GM12878 (cell line): ENCODE data around the gene YDJC.
A peak's percentile ranks its signal among the peaks of the same experiment; 100 is the strongest.

Source experiments
- BACH1 ChIP-seq: fragments of 450-650 bp; IDR thresholded peaks from 2 replicates; pipeline ENCODE4 v1.6.1; 2017; ENCODE audit warnings: mild to moderate bottlenecking, borderline replicate concordance
- BCL11A ChIP-seq: IDR thresholded peaks from 2 replicates; pipeline ENCODE4 v1.6.1; 2011; ENCODE audit warnings: low read depth, low read length
- BHLHE40 ChIP-seq, 2 experiments: fragments of 450-650 bp in 1 of 2; IDR thresholded peaks; 2 replicates each; pipeline ENCODE4 v1.6.1; 2011 to 2017; ENCODE audit warnings: low read depth in 2 of 2, borderline replicate concordance in 1 of 2, improper control_type of control experiment in 1 of 2, low read length in 1 of 2, mild to moderate bottlenecking in 1 of 2
- CEBPB ChIP-seq, 2 experiments: fragments of 150-350 bp in 1 of 2; IDR thresholded peaks; 2 replicates each; pipeline ENCODE4 v1.6.1; 2012 to 2014; ENCODE audit warnings: low read depth in 2 of 2, low read length in 2 of 2, borderline replicate concordance in 1 of 2, inconsistent platforms in 1 of 2
- EGR1 ChIP-seq, 2 experiments: IDR thresholded peaks; 1 replicate in 1 of 2; 2 replicates in 1 of 2; pipeline ENCODE4 v1.6.1; 2011 to 2012; ENCODE audit warnings: low read depth in 2 of 2, low read length in 2 of 2, borderline replicate concordance in 1 of 2, mild to moderate bottlenecking in 1 of 2, moderate library complexity in 1 of 2
- TBL1XR1 ChIP-seq: IDR thresholded peaks from 2 replicates; pipeline ENCODE4 v1.6.1; 2012; ENCODE audit warnings: low read depth, low read length, improper control_type of control experiment
- TCF7 ChIP-seq: IDR thresholded peaks from 2 replicates; pipeline ENCODE4 v1.6.1; 2014; ENCODE audit warnings: antibody characterized with exemption, borderline replicate concordance
- ZNF274 ChIP-seq: IDR thresholded peaks from one replicate; pipeline ENCODE4 v1.8.0; 2011; ENCODE audit not compliant: insufficient read length, insufficient read depth

DNA sequence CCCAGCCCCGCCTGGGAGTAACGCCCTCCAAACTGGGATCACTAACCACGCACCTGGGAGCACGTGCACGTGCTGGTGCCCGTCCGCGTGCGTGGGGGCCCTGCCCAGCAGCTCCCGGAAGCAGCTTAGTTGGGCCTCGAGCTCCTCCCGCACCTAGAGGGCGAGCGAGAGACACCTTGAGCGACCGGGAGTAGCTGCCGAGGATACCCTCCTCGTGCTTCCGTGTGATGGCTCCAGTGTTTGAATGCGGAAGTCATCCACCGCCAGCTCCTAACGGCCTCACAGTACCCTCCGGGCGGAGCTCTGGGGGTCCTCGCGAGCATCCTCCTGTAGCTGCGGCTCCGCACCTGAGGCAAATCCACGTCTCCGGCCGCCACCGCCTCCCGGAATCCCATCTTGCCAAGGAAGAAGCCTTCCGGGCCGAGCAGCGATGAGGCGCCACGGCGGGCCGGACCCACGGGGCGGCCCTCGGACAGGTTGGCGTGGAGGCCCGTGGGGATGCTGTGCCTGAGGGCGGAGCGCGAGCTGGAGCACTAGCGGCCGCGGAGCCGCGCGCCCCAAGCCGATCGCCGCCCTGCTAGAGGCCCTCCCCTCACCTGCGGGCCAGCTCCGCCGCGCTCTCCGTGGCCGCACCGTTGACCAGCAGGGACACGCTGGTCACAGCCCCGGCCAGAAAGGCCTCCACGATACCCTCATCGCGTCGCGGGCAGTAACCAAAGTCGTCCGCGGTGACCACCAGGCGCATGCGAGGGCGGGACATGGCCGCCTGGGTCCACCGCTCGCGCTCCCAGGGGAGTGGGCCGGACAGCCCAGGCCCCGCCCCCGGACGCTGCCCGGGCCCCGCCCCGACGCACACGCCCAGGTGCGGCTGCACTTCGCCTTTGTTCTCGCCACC is at the start of gene YDJC:
- peak; percentile 100 for TF ChIP-seq BHLHE40 (IDR thresholded peaks at IDR 0.05; ENCODE audit: borderline replicate concordance in 1 of 2, low read depth in 2 of 2, low read length in 1 of 2)
- TF ChIP-seq TCF7, result no peak
- TF ChIP-seq BCL11A, result no peak
- peak in 1 of 2 experiments; percentile 79; a peak in 2 of 3 replicates for TF ChIP-seq EGR1 (IDR thresholded peaks at IDR 0.05; ENCODE audit: borderline replicate concordance in 1 of 2, low read depth in 2 of 2, low read length in 2 of 2)
- peak; percentile 80 for TF ChIP-seq BACH1
- TF ChIP-seq TBL1XR1, result 0 out of 2 replicates have a peak, but pooled peaks have one; percentile 20
- no peak for TF ChIP-seq ZNF274
- TF ChIP-seq CEBPB (IDR thresholded peaks at IDR 0.05; ENCODE audit: borderline replicate concordance in 1 of 2, low read depth in 2 of 2, low read length in 2 of 2), result no peak
